Body of pancreas (tissue), 4 donors: ENCODE results near the gene NAA20. TPM values are rescaled to one million over a fixed set of nuclear protein-coding genes. Genes with fewer than 3 reads are reported as not detected.

Source experiments
- ATAC-seq: fragments of 150-250 bp; one replicate; pipeline ENCODE4 v1.9.1; 2016
- DNase-seq, 4 donors: peaks; one replicate each; pipeline ENCODE4 v3.0.0-alpha.2; 2019
- H3K27ac ChIP-seq, 4 donors: fragments of 200-600 bp; sonication (generic); 1 replicate in 3 of 4; 2 replicates in 1 of 4; pipeline versions ENCODE4 v1.5.1 to v1.6.1; 2016 to 2019; ENCODE audit warnings: mild to moderate bottlenecking in 1 of 4, mixed read lengths in 1 of 4, moderate library complexity in 1 of 4
- H3K27me3 ChIP-seq, 2 donors: fragments of 200-600 bp; sonication (generic); one replicate each; pipeline ENCODE4 v1.6.0; 2016; ENCODE audit warnings: mild to moderate bottlenecking in 1 of 2
- H3K36me3 ChIP-seq, 2 donors: fragments of 200-600 bp; sonication (generic); replicated peaks in 1 of 2; 2 replicates each; pipeline ENCODE4 v1.5.1; 2016; ENCODE audit warnings: low read depth in 2 of 2; ENCODE audit not compliant: insufficient read depth in 1 of 2
- H3K4me1 ChIP-seq: fragments of 200-600 bp; sonication (generic); one replicate; pipeline ENCODE4 v1.6.0; 2016
- H3K4me3 ChIP-seq, 2 donors: fragments of 200-600 bp; sonication (generic); 1 replicate in 1 of 2; 2 replicates in 1 of 2; pipeline ENCODE4 v1.5.1; 2016 to 2019
- H3K9me3 ChIP-seq, 3 donors: fragments of 200-600 bp; sonication (generic); 1 replicate in 2 of 3; 2 replicates in 1 of 3; pipeline ENCODE4 v1.5.1; 2016
- POLR2A ChIP-seq, 3 donors: fragments of 450-650 bp; IDR thresholded peaks; one replicate each; pipeline ENCODE4 v1.6.1; 2016; ENCODE audit warnings: antibody characterized with exemption in 3 of 3, mild to moderate bottlenecking in 2 of 3
- WGBS, 2 donors: methylation state at CpG; one replicate each; pipeline ENCODE4 v1.1.5; 2017; 5-methylcytosine and 5-hydroxymethylcytosine counted together
- intact Hi-C: fragments of 100-400 bp; cut with DNase I; formaldehyde crosslinking; loops from one replicate; pipeline ENCODE4 v1.15.1; 2023
- total RNA-seq, 2 donors: library from RNA; depleted of rRNA; stranded (reverse); fragments of >200 nt; gene quantifications; one replicate each; pipeline ENCODE4 v1.1.0, GENCODE V29; 2016
- TF ChIP-seq, protein P1 (sequence below), 7 experiments: fragments of 450-650 bp in 4 of 7; fragments of 200-600 bp in 3 of 7; sonication (generic) in 3 of 7; IDR thresholded peaks; one replicate each; pipeline ENCODE4 v1.5.1; 2016 to 2019; ENCODE audit warnings: antibody characterized with exemption in 7 of 7

Gene NAA20
- total RNA-seq, 2 donors from 2014 or later, result 19.2 to 23.4 TPM

DNA sequence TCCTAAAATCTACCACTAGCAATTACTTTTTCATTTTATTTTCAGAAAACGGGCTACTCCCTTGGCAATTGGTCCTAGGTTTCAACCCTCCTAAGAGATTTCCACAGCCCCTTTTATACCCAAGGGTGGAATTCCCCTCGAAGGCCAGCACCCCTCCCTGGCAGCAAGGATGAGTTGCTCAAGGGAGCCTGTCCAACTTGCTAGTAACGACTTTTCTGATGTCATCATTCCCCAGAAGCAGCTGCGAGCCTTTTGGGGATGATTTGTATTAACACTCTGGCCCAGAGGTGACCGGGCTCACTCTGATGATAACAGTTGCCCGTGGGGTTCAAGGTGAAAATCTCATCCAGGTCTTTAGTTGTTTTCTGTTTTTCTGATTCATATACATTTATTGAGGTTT is 30.7 kb upstream of the NAA20 start:
- Histone ChIP-seq H3K4me1 (peaks cover 59% of the 10 kb centered on the region), H3K4me3 (no peak overlapping the region), H3K9me3 (no peaks in the 10 kb centered on the region), H3K36me3 (no peaks in the 10 kb centered on the region), H3K27ac (peak overlapping the region in 2 of 4 donors; percentile 67 to 68), H3K27me3 (no peaks in the 10 kb centered on the region)
- 31 to 37% methylated on average over 6 of the region's 6 CpGs for WGBS, 2 donors
- no peak for TF ChIP-seq POLR2A (IDR thresholded peaks at IDR 0.05)
- TF ChIP-seq, protein P1, sequence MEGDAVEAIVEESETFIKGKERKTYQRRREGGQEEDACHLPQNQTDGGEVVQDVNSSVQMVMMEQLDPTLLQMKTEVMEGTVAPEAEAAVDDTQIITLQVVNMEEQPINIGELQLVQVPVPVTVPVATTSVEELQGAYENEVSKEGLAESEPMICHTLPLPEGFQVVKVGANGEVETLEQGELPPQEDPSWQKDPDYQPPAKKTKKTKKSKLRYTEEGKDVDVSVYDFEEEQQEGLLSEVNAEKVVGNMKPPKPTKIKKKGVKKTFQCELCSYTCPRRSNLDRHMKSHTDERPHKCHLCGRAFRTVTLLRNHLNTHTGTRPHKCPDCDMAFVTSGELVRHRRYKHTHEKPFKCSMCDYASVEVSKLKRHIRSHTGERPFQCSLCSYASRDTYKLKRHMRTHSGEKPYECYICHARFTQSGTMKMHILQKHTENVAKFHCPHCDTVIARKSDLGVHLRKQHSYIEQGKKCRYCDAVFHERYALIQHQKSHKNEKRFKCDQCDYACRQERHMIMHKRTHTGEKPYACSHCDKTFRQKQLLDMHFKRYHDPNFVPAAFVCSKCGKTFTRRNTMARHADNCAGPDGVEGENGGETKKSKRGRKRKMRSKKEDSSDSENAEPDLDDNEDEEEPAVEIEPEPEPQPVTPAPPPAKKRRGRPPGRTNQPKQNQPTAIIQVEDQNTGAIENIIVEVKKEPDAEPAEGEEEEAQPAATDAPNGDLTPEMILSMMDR (IDR thresholded peaks at IDR 0.05), result no peak
- no peak for ATAC-seq
- no peak for DNase-seq
- intact Hi-C loops, result no loop called here

DNA sequence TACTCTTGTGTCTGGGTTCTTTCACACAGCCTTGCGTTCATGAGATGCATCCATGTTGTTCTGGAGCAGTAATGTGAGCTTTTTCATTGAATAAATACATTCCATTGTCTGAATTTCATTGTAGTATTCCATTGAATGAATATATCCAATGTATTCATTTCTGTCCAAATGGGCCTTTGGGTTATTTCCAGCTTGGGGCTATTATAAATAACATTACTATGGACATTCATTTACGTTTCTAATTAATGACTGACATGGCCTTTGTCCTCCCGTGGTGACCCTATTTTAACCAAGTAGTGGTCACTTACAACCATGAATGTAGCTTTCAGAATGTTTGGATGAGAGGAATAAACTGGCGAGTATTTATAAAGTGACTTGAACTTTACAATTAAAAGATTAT is 30.1 kb upstream of the NAA20 start:
- TF ChIP-seq, protein P1 (IDR thresholded peaks at IDR 0.05), result no peak
- no peak for TF ChIP-seq POLR2A (IDR thresholded peaks at IDR 0.05)
- no peak for DNase-seq
- Histone ChIP-seq H3K36me3 (no peaks in the 10 kb centered on the region), H3K4me1 (peaks cover 53% of the 10 kb centered on the region), H3K9me3 (no peaks in the 10 kb centered on the region), H3K27me3 (no peaks in the 10 kb centered on the region), H3K4me3 (no peak overlapping the region), H3K27ac (no peak overlapping the region)
- WGBS, 2 donors, result 65 to 66% methylated on average over 4 of the region's 4 CpGs
- intact Hi-C loops, result no loop called here
- ATAC-seq, result no peak

DNA sequence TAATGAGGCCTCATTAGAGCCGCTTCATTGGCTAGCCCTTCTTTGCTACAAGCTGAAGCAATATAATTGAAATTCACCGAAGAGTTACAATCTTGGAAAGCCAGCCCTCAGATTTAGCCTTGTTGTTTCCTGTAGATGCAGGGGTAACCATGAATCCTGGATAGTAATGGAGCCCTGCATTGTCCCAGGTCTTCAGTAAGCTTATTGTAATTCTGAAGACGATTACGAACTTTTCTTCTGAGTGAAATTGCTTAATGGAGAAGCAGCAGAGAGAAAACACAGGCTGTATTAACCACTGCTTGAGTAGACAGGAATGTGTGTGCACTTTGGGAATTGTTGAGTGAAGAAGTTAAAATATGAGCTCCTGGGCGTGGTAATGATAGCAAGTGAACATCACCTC is 26.3 kb upstream of the NAA20 start:
- H3K27me3 ChIP-seq, result no peaks in the 10 kb centered on the region
- DNase-seq (no peak), ATAC-seq (no peak)
- H3K27ac ChIP-seq, result no peak overlapping the region
- intact Hi-C loops, result loop anchor here (5.0 kb wide), 1 partner anchor 204 kb away; no protein-coding TSS in a partner anchor
- 90 to 92% methylated on average over 5 of the region's 5 CpGs for WGBS, 2 donors
- no peak for TF ChIP-seq POLR2A (IDR thresholded peaks at IDR 0.05)
- TF ChIP-seq, protein P1 (IDR thresholded peaks at IDR 0.05), result no peak
- H3K4me1 ChIP-seq, result peaks cover 44% of the 10 kb centered on the region
- no peak overlapping the region for H3K4me3 ChIP-seq
- H3K9me3 ChIP-seq, result no peaks in the 10 kb centered on the region
- no peaks in the 10 kb centered on the region for H3K36me3 ChIP-seq

DNA sequence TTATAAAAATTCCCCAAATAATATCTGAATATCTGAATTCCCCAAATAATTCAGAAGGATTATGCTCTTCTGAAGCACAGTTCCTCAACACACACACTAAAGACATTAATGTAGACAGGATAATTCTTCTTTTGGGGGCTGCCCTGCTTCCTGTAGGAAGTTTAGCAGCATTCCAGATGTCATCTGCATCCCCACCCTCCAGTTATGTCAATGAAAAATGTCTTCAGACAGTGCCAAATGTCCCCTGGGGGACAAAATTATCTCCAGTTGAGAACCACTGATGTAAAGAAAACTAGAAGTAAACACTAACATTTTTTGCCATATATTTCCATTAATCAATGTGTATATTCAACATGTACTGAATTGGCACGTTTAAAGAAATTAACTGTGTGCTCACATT is 25.9 kb upstream of the NAA20 start:
- H3K36me3 ChIP-seq, result no peaks in the 10 kb centered on the region

More for the DNA sequence above, 25.9 kb upstream of the NAA20 start:
- Histone ChIP-seq H3K27me3 (no peaks in the 10 kb centered on the region), H3K27ac (peak overlapping the region in 1 of 4 donors; percentile 37), H3K4me3 (no peak overlapping the region), H3K4me1 (peaks cover 40% of the 10 kb centered on the region), H3K9me3 (no peaks in the 10 kb centered on the region)
- intact Hi-C loops, result loop anchor here (5.0 kb wide), 1 partner anchor 204 kb away; no protein-coding TSS in a partner anchor
- ATAC-seq (no peak), DNase-seq (no peak)
- TF ChIP-seq, protein P1 (IDR thresholded peaks at IDR 0.05), result no peak
- TF ChIP-seq POLR2A (IDR thresholded peaks at IDR 0.05), result no peak
- WGBS, 2 donors, result 10 to 11% methylated on average over 1 of the region's 1 CpG
